GM19324 (cell line): Measurements from ENCODE around the gene FREM2.
A peak's percentile ranks its signal among the peaks of the same experiment; 100 is the strongest.

ENCODE experiments used
- ATAC-seq: cut with Tn5 transposase; IDR thresholded peaks from one replicate; pipeline ENCODE4 v1.9.1; 2021; ENCODE audit warnings: mild to moderate bottlenecking, moderate library complexity; ENCODE audit not compliant: unreplicated experiment, low FRiP score

The FREM2 gene

DNA sequence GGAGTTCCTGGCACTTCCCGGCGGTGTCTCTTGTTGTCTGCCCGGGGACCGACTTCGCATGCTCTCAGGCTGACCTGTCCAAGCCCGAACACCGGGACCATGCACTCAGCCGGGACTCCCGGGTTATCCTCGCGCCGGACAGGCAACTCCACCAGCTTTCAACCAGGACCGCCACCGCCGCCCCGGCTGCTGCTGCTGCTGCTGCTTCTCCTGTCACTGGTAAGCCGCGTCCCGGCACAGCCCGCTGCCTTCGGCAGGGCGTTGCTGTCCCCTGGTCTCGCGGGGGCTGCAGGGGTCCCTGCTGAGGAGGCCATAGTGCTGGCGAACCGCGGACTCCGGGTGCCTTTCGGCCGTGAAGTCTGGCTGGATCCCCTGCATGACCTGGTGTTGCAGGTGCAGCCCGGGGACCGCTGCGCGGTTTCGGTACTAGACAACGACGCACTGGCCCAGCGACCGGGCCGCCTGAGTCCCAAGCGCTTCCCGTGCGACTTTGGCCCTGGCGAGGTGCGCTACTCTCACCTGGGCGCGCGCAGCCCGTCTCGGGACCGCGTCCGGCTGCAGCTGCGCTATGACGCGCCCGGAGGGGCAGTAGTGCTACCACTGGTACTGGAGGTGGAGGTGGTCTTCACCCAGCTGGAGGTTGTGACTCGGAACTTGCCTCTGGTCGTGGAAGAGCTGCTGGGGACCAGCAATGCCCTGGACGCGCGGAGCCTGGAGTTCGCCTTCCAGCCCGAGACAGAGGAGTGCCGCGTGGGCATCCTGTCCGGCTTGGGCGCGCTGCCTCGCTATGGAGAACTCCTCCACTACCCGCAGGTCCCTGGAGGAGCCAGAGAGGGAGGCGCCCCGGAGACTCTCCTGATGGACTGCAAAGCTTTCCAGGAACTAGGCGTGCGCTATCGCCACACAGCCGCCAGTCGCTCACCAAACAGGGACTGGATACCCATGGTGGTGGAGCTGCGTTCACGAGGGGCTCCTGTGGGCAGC lies 661 bp downstream of the FREM2 start:
- ATAC-seq: peak; percentile 31

DNA sequence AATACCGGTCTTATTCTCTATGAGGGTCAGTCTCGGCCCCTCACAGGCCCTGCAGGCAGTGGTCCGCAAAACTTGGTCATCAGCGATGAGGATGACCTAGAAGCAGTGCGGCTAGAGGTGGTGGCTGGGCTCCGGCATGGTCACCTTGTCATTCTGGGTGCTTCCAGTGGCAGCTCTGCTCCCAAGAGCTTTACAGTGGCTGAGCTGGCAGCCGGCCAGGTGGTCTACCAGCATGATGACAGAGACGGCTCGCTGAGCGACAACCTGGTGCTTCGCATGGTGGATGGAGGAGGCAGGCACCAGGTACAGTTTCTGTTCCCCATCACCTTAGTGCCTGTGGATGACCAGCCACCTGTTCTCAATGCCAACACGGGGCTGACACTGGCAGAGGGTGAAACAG lies 1.8 kb downstream of the FREM2 start:
- no peak for ATAC-seq

DNA sequence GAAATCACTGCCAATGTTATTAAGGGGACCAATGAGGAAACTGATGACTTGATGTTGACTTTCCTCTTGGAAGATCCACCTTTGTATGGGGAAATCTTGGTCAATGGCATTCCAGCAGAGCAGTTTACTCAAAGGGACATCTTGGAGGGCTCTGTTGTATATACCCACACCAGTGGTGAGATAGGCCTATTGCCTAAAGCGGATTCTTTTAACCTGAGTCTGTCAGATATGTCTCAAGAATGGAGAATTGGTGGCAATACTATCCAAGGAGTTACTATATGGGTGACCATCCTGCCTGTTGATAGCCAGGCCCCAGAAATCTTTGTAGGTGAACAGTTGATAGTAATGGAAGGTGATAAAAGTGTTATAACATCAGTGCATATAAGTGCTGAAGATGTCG lies 3.4 kb downstream of the FREM2 start:
- no peak for ATAC-seq

DNA sequence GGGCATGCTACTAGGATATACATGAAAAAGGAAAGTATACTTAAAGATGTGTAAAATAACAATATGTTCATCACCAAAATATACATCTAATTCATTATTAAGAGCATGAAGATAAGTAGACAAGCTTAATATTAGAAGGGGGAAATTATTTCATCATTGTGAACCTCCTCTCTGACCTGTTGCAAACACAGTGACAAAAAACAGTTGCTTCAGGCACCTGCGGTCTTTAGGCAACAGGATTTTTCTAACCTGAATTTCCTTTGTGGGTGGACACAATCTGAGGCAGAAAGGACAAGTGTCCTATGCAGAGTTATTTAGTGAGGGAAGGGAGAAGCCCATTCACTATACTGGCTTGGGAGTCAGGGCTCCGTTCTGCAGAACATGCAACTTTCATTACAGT lies 6.3 kb downstream of the FREM2 start:
- ATAC-seq: no peak

DNA sequence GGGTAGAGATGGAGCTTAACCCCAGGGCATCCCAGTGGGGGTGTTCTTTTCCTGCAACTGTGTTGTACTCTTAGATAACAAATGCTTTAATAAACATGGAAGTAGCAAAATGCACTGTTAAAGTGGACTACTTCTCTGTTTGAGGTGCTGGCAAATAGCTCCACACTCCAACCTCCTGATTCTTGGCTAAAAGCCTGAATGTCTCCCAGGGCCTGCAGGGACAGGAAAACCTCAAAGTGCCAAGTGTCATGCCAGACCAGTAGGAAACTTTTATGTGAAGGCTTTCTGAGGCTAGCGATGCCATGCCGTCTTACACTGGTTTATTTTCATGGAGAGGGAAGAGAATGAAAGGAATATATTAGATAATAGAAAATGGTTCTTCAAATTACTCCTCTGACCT lies 6.8 kb downstream of the FREM2 start:
- no peak for ATAC-seq

DNA sequence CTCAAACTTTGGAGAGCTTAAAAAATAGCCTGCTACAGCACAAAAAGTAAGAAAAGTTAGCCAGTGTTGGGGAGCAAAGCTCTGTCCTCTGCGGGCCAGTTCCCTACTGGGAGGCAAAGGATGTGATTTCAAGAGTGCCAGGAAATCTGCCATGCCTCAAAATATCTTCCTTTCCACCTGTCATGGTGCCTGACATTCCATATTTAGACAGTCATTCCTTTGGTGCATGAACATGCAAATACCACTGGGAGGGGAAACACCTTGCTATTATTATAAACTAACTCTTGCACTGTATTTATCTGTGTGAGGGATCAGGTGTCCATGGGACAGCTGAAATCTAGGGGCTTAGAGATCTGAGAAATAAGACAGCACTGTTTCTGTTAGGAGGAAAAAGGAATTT lies 10.3 kb downstream of the FREM2 start:
- ATAC-seq: no peak

DNA sequence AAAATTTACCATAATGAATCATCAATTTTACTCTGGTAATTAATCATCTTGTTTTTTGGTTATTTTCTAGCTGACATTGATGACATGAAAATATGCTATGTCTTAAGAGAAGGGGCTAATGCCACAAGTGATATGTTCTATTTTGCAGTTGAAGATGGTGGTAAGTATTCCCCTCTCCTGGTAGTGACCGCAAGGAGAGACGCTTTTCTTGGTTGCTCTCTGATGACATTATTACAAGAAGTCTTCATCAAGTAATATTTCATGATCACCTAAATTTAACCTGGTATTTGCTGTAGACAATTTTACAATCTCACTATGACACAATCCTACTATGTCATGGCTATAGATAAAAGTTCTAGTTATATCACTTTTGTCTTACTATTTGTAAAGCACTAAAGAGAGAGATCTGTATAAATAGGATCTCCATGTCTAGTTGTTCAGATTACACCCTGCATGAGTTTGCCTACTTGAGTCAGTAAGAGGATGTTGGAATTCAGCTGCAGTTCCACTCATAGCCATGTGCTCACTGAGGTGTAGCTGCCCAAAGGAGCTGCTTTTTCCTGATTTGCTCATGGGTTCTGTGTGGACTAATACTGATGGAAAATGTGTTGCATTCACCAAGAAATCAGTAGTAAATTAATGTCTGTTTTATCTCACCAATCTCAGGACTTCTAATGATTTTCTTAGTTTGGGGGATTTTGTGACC lies 10.9 kb downstream of the FREM2 start:
- no peak for ATAC-seq

DNA sequence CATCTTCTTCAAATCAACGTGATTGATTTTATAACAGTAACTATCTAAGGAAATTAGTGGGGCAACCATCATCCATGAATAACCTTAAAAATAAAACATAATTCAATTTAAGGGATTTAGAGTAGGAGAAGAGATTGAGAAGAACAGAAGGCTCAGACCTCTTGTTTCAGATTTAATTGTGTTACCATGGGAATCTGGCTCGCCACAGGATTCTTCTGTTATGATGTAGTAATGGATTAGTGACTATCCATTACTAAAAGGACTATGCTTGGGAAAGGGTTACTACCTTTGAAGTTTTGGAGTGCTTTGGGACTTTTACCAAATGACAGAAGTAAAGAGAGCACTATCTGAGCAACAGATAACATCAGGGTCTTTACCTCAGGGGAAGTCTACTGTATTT lies 13.2 kb downstream of the FREM2 start:
- no peak for ATAC-seq

DNA sequence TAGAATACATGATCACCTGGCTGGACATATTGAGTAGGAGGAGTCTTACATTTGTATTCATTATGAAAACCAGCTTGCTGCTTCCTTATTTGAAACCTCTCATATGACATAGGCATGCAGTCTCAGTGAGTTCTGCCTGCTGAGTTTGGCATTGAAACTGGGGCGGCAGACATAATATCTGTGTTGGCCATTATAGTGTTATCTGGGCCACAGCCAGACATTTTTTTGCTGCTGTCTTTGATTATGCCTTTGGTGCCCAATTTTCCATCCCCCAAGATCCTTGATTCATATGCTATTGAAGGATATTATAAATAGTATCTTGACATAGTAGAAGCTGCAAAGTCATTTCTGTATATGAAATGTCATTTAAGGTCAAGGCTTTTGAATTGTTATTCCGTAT lies 15.8 kb downstream of the FREM2 start:
- ATAC-seq: no peak

DNA sequence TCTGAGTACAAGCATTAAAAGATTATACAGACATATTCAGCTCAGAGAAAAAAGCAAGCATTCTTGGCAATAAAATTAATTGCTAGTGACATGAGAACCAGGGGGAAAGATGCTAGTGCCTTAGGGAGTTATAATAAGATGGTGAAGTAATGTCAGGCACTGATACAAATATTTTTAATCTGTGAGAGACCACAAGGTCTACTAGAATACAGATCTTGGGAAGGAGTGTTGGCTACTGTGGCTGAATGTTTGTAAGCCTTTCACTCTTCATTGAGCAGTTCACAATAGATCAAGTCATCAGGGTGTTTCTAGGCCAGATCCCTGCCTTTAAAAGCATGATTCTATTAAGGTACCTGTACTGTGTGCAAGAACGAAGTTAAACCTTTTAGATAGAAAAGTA lies 16.4 kb downstream of the FREM2 start:
- no peak for ATAC-seq

DNA sequence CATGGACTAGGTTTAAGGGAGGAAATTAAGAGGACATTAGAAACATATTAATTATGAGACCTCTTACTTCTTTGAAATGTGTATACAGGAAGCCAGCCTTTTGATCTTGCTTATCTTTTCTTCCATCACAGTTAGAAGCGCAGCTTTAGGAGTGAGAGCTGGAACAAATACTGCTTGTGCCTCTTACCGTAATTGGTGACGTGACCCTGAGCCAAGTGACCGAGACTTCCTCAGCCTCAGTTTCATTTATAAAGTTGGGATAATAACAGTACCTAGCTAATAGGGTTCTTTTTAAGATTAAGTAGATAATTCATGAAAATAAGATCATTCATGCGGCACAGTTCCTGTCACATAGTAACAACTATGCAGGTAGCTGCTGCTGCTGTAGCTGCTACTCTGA lies 18.5 kb downstream of the FREM2 start:
- ATAC-seq: no peak

DNA sequence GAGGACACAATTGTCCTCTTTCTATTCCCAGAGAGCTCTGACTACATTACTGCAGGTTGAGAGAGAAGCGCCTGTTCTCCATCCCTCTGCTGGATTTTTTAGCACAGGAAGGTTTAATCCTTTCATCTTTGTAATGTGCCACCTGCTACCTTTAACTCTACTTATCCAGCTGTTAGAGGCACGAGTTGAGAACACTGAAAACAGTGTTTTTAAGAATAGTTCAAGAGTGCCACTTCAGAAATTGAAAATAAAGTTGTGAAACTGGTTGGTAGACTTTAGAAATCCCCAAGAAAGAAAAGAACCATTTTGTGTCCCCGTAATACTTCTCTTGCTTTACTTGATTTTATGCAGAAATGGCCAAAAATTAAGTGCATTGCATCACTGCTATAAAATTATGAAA lies 20.6 kb downstream of the FREM2 start:
- ATAC-seq: no peak

DNA sequence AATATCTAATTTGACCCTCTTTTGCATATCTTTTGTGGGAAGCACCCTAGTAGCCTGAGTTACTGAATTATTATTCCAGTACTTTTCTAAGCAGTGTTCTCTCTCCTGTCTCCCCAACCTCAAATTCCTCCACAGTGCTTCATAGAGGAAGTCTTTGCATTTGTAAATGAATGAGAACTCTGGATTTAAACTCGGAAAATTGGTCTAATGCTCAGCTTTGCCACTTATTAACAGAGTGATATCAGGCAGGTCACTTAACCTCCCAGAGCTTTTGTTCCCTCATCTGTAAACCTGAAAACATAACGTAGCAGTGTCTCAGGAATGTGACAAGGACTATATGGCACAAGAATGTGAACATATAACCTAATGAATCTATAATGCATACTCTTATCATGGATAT lies 26.2 kb downstream of the FREM2 start:
- no peak for ATAC-seq

DNA sequence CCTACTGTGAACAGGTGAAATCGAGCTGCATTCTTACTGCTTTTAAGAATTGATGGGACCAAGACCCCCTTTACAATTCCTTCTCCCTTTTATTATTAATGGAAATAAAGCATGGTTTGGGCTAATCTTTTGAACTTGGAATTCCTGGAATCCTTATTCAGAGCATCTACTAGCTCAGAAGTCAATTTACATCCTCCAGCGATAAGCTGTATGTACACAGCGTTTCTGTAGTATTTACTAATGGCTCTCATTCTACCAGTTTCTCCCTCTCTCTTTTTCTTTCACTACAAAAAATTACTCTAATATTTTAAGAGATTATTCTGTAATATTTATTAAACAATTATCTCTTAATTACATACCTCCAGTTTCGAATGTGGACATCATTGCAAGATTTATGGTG lies 31.5 kb downstream of the FREM2 start:
- no peak for ATAC-seq

DNA sequence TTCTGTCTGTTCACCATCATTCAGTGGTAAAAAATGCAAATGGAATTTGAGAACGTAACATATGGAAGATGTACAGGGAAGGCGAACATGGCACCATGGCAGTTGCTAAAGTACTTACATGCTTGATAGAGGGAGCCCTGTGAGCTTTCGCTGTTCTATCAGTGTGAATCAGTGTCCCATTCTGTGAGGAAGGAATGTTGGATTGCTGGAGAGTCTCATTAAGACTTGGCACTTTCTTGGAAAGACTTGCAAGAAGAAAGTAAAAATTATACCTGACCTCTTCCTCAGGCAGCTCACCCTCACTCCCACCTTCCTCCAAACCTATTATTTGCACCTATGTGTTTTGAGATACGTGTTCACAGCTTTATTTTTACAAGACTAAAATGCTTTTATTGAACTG lies 43.5 kb downstream of the FREM2 start:
- ATAC-seq: no peak

DNA sequence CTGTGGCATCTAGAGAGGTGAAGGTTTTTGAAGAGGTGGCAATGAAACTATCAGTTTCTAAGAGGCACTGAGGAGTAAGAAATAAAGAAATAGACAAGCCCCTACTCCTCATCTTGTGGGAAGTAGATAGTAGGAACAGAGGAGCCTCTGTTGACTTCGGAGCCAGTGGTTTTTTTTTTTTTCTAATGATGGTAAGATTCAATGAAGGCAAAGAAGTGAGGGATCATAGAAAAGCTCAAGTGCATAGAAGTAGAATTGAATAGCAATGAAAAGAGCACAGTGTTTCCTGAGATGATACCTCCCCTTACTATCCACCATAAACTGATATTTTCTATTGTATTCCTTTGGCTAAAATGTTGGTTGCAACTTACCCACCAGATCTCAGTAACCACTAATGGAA lies 46.3 kb downstream of the FREM2 start:
- ATAC-seq: no peak

DNA sequence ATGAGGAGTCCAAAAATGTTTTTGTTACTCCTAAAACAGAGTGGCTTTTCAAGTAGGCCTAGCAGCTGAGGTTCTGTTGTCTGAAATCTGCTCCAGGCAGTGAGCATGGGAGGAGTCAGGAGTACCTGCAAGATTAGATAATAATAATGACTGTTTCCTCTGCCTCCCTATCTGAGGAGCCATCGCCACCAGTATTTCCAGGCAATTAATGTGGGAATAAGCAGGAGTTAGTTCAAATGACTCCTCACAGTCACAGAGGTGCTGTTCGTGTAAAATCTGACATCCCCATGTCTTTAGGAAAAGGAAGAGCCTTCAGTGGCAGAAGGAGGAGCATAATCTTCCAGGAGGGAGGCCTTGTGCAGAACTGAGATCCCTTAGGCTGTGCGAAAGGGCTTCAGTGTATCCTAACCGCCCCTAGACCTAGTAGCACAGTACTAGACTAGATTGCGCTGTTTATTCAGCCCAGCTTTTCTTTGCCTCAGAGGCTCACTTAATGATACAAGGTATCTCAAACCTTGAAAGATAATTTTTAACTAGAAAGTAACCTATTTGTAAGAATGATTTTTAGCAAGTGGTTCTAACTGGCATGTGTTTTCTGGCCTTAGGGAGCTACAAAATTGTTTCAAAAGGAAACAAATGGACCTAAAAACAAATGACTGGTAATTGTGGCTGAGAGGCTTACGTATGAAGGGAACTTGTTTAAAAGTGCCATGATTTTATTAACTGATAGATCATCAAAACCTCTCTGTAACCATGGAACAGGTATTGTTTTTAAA lies 49.0 kb downstream of the FREM2 start:
- no peak for ATAC-seq

DNA sequence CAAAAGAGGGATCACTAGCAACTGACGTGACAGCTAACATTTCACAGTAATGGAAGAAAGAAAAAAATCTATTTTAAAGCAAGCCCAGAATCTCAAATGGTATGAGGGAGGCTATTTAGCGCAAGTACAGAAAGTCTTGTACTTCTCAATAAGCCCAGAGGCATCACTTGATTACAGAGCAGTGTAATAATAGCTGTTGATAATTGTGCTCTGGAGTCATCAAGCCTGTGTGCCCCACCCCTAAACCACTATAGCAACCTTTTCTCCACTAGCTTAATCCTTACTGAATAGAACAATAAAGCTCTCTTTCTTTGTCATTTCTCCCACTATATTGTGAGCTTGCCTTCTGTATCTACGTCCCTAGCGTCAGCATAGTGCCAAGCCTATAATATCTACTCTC lies 56.6 kb downstream of the FREM2 start:
- ATAC-seq: no peak

DNA sequence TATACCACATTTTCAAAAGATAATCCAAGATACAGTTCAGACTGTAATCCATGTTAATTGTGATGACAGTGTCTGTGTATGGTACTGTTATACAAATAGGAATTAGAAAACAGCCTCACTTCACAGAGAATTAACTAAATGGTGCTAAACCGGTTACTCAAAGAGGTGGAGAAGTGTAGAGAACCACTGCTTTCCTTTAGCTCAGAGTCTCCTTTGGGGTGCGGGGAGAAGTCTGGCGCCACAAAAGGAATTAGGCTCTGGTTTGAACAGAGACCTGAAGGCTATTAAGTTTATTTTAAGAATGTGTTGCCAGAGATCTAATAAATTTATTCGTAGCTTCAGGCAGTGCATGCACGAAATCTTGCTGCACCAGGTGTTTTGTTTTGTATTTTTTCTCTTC lies 65.8 kb downstream of the FREM2 start:
- no peak for ATAC-seq

DNA sequence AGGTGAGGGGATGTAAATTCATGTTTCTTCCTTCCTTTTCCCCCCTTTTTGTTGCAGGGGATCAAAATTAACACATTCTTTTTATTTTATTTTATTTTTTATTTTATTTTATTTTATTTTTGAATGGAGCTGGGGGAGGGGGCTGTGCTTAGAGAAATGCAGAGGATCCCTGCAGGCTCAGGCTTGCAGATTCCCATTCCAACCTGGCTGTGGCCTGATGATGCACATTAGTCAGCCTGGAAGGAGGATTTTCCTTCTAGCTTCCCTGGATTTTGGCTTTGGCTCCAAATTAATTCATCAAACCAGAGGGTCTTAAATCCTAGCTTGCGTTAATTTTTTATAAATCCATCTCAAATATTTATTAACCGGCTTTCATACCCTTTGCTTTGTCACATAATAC lies 67.0 kb downstream of the FREM2 start:
- ATAC-seq: no peak

DNA sequence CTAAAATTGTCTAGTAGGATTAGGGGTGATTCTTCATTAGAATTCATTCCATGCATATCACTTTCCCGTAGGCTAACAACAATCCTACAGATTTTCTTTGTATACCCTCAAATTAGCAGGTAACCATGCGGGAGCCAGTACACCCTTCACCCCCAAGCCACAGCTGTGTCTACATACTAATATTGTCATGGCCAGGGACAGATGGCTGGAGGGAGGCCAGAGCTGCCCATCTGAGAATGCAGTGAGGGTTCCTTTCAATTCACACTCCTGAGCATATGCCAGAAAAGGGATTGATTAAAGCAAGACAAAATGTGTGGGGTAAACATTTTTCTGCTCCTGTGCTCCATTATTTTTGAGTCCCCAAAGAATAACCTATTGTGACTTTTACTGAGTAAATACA lies 68.9 kb downstream of the FREM2 start:
- ATAC-seq: no peak
